Uterus (tissue), 2 donors: Measurements from ENCODE around the gene KCNC1.

ENCODE experiments used
- POLR2A ChIP-seq, 2 donors: fragments of 450-650 bp; IDR thresholded peaks; one replicate each; pipeline ENCODE4 v1.6.1; 2016; ENCODE audit warnings: antibody characterized with exemption in 2 of 2, mild to moderate bottlenecking in 1 of 2, moderate library complexity in 1 of 2
- TF ChIP-seq, protein P1 (sequence below), 4 experiments: fragments of 200-600 bp in 2 of 4; fragments of 450-650 bp in 2 of 4; sonication (generic) in 2 of 4; IDR thresholded peaks; one replicate each; pipeline ENCODE4 v1.5.1; 2016 to 2019; ENCODE audit warnings: antibody characterized with exemption in 4 of 4, mild to moderate bottlenecking in 2 of 4, moderate library complexity in 1 of 4

- TF ChIP-seq, protein P1, sequence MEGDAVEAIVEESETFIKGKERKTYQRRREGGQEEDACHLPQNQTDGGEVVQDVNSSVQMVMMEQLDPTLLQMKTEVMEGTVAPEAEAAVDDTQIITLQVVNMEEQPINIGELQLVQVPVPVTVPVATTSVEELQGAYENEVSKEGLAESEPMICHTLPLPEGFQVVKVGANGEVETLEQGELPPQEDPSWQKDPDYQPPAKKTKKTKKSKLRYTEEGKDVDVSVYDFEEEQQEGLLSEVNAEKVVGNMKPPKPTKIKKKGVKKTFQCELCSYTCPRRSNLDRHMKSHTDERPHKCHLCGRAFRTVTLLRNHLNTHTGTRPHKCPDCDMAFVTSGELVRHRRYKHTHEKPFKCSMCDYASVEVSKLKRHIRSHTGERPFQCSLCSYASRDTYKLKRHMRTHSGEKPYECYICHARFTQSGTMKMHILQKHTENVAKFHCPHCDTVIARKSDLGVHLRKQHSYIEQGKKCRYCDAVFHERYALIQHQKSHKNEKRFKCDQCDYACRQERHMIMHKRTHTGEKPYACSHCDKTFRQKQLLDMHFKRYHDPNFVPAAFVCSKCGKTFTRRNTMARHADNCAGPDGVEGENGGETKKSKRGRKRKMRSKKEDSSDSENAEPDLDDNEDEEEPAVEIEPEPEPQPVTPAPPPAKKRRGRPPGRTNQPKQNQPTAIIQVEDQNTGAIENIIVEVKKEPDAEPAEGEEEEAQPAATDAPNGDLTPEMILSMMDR (IDR thresholded peaks at IDR 0.05): no peak
- no peak for TF ChIP-seq POLR2A (IDR thresholded peaks at IDR 0.05)
Measured at GRCh38 chr11:17788084-17788483, 53.5 kb downstream of the KCNC1 start.
